CD4-positive, alpha-beta T cell (primary cell): ENCODE measurements around the gene HRK. TPM values are rescaled to one million over a fixed set of nuclear protein-coding genes. Genes with fewer than 3 reads are reported as not detected.

Experiments used
- ATAC-seq: fragments of 200-7000 bp; cut with Tn5 transposase; one replicate; pipeline ENCODE4 v1.10.0; 2022; ENCODE audit warnings: mild to moderate bottlenecking; ENCODE audit not compliant: poor library complexity
- CTCF ChIA-PET: fragments of 350-600 bp; sonication (Branson Sonifier 250); formaldehyde crosslinking; loops from one replicate; lab custom pipeline; 2021; ENCODE audit warnings: antibody characterized with exemption, inconsistent platforms; lab: Charles Lee
- POLR2A ChIA-PET: fragments of 350-600 bp; sonication (Branson Sonifier 250); formaldehyde crosslinking; loops from one replicate; lab custom pipeline; 2021; ENCODE audit warnings: antibody characterized with exemption, inconsistent platforms; lab: Charles Lee
- DNase-seq, 14 experiments: peaks; one replicate each; pipeline ENCODE4 v3.0.0-alpha.2; 2013 to 2020; ENCODE audit warnings: mixed read lengths in 2 of 14
- H3K27ac ChIP-seq, 2 donors: one replicate each; pipeline versions ENCODE4 v1.5.1 to v1.7.0; 2013; ENCODE audit warnings: low read length in 2 of 2, low read depth in 1 of 2, mild to moderate bottlenecking in 1 of 2
- H3K27me3 ChIP-seq, 2 experiments: 1 replicate in 1 of 2; 2 replicates in 1 of 2; pipeline versions ENCODE4 v1.6.1 to v1.7.0; 2013; ENCODE audit warnings: low read length in 2 of 2, control low read depth in 1 of 2, mild to moderate bottlenecking in 1 of 2, moderate library complexity in 1 of 2; ENCODE audit not compliant: insufficient read depth in 2 of 2, control insufficient read depth in 1 of 2
- H3K36me3 ChIP-seq: one replicate; pipeline ENCODE4 v1.6.1; 2013; ENCODE audit warnings: low read length, control low read depth; ENCODE audit not compliant: insufficient read depth
- H3K4me1 ChIP-seq: one replicate; pipeline ENCODE4 v1.6.1; 2013; ENCODE audit warnings: low read length, control low read depth; ENCODE audit not compliant: insufficient read depth
- H3K4me3 ChIP-seq: one replicate; pipeline ENCODE4 v1.5.1; 2013; ENCODE audit warnings: mild to moderate bottlenecking, low read length, moderate library complexity
- H3K9me3 ChIP-seq, 2 experiments: 1 replicate in 1 of 2; 2 replicates in 1 of 2; pipeline versions ENCODE4 v1.6.1 to v1.7.0; 2013; ENCODE audit warnings: low read length in 2 of 2, mild to moderate bottlenecking in 2 of 2, control low read depth in 1 of 2, moderate library complexity in 1 of 2; ENCODE audit not compliant: control insufficient read depth in 1 of 2, insufficient read depth in 1 of 2
- H3K27ac Mint-ChIP-seq: one replicate; pipeline ENCODE4 v1.8.0; 2020; ENCODE audit warnings: mixed read lengths
- H3K27me3 Mint-ChIP-seq: one replicate; pipeline ENCODE4 v1.8.0; 2021; ENCODE audit warnings: mixed read lengths
- H3K36me3 Mint-ChIP-seq: one replicate; pipeline ENCODE4 v1.8.0; 2021; ENCODE audit warnings: low read depth, mixed read lengths
- H3K4me1 Mint-ChIP-seq: one replicate; pipeline ENCODE4 v1.8.0; 2021; ENCODE audit warnings: low read depth, mixed read lengths
- H3K4me3 Mint-ChIP-seq: one replicate; pipeline ENCODE4 v1.8.0; 2020; ENCODE audit warnings: mild to moderate bottlenecking, mixed read lengths
- H3K9me3 Mint-ChIP-seq: one replicate; pipeline ENCODE4 v1.8.0; 2020; ENCODE audit warnings: mixed read lengths
- CTCF ChIP-seq: fragments of 200-600 bp; IDR thresholded peaks from one replicate; pipeline ENCODE4 v1.8.0; 2022; ENCODE audit warnings: antibody characterized with exemption, mild to moderate bottlenecking
- intact Hi-C, 2 experiments: fragments of 100-400 bp; cut with DNase I in 1 of 2; cut with micrococcal nuclease in 1 of 2; formaldehyde crosslinking; loops; one replicate each; pipeline versions ENCODE4 v1.15.1 to v1.9.0; 2023 to 2025; cut with DNase I, micrococcal nuclease
- total RNA-seq, 174 experiments: library from RNA in 2 of 174; stranded (reverse) in 2 of 174; gene quantifications; one replicate each; pipeline ENCODE4 v1.2.3 and lab custom pipeline; 2021 to 2026

The HRK gene
- total RNA-seq, 2 experiments from 2014 or later: not detected

DNA sequence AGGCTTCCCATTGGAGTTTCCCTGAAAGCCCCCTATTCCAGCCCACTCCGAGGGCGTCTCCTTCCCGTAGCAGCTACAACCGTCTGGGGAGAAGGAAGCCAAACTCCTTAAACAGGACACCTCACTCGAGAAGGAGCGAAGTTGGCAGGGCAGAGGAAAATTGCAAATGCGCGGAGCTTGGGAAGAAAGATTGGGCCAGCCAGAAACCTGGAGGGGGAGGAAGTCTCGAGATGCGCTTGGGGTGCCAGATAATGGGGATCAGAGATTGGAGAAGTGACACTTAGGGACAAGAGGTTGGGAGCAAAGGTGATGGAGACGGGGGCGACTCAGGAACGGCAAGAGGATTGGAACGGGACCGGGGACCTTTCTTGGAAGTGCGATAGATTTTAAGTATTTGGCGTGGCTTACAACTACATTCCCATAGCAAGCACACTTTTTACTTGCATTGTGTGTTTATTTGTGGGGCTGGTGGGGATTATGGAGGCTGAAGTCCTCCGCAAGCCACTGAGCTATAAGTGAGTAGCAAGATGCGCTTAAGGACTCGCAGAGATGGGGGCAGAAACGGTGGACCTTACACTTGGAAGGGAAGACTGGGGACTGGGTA lies 926 bp downstream of the HRK start:
- Histone ChIP-seq H3K36me3 (no peaks in the 10 kb centered on the region), H3K27me3 (peaks cover 53 to 79% of the 10 kb centered on the region in 2 experiments), H3K27ac (no peak overlapping the region), H3K4me3 (no peak overlapping the region), H3K9me3 (peaks cover 0 to 18% of the 10 kb centered on the region in 2 experiments), H3K4me1 (peaks cover 34% of the 10 kb centered on the region)
- ChIA-PET CTCF (no interaction called here), POLR2A (no interaction called here)
- Mint-ChIP-seq H3K27ac (no peak overlapping the region), H3K36me3 (no peaks in the 10 kb centered on the region), H3K9me3 (no peaks in the 10 kb centered on the region), H3K27me3 (peaks cover 82% of the 10 kb centered on the region), H3K4me3 (peak overlapping the region; percentile 82), H3K4me1 (peaks cover 38% of the 10 kb centered on the region)
- intact Hi-C loops: no loop called here
- no peak for ATAC-seq
- DNase-seq: no peak
- no peak for TF ChIP-seq CTCF

- Histone ChIP-seq H3K4me1 (peaks cover 34% of the 10 kb centered on the region), H3K36me3 (no peaks in the 10 kb centered on the region), H3K4me3 (no peak overlapping the region), H3K9me3 (peaks cover 3 to 20% of the 10 kb centered on the region in 2 experiments), H3K27me3 (peaks cover 58 to 83% of the 10 kb centered on the region in 2 experiments), H3K27ac (no peak overlapping the region)
- no peaks in the 10 kb centered on the region for H3K36me3 Mint-ChIP-seq
- H3K4me1 Mint-ChIP-seq: peaks cover 38% of the 10 kb centered on the region
- TF ChIP-seq CTCF: no peak
- ATAC-seq (no peak), DNase-seq (no peak)
- ChIA-PET POLR2A (no interaction called here), CTCF (no interaction called here)
- intact Hi-C loops: no loop called here
- no peak overlapping the region for H3K27ac Mint-ChIP-seq
- H3K9me3 Mint-ChIP-seq: no peaks in the 10 kb centered on the region
- peak overlapping the region; percentile 82 for H3K4me3 Mint-ChIP-seq
- H3K27me3 Mint-ChIP-seq: peaks cover 84% of the 10 kb centered on the region
These were observed 1.6 kb downstream of the HRK start for GRCh38 chr12:116879509-116880212.

GRCh38 chr12:116878567-116879508 lies 2.4 kb downstream of the HRK start:
- H3K36me3 Mint-ChIP-seq: no peaks in the 10 kb centered on the region

More at GRCh38 chr12:116878567-116879508, 2.4 kb downstream of the HRK start:
- peaks cover 64 to 82% of the 10 kb centered on the region in 2 experiments for H3K27me3 ChIP-seq
- H3K9me3 ChIP-seq: peaks cover 7 to 23% of the 10 kb centered on the region in 2 experiments
- ChIA-PET POLR2A (no interaction called here), CTCF (no interaction called here)
- no peak overlapping the region for H3K27ac ChIP-seq
- intact Hi-C loops: no loop called here
- Mint-ChIP-seq H3K9me3 (no peaks in the 10 kb centered on the region), H3K27me3 (peaks cover 85% of the 10 kb centered on the region), H3K4me1 (peaks cover 38% of the 10 kb centered on the region), H3K27ac (no peak overlapping the region), H3K4me3 (peak overlapping the region; percentile 62)
- peaks cover 34% of the 10 kb centered on the region for H3K4me1 ChIP-seq
- ATAC-seq (no peak), DNase-seq (no peak)
- no peak for TF ChIP-seq CTCF
- H3K4me3 ChIP-seq: no peak overlapping the region
- H3K36me3 ChIP-seq: no peaks in the 10 kb centered on the region
